Gastrocnemius medialis (tissue), 4 donors: ENCODE results near the gene KATNIP.

ENCODE experiments used
- CTCF ChIP-seq, 5 experiments: fragments of 450-650 bp in 3 of 5; fragments of 200-600 bp in 2 of 5; sonication (generic) in 2 of 5; IDR thresholded peaks in 4 of 5; conservative IDR thresholded peaks in 1 of 5; 1 replicate in 4 of 5; 2 replicates in 1 of 5; pipeline ENCODE4 v1.5.1; 2016 to 2019; ENCODE audit warnings: antibody characterized with exemption in 5 of 5, mild to moderate bottlenecking in 3 of 5, moderate library complexity in 3 of 5
- POLR2A ChIP-seq, 2 donors: fragments of 450-650 bp; IDR thresholded peaks; one replicate each; pipeline ENCODE4 v1.6.1; 2017; ENCODE audit warnings: antibody characterized with exemption in 2 of 2, mild to moderate bottlenecking in 2 of 2, moderate library complexity in 2 of 2

GRCh38 chr16:27518226-27518625 lies 31.7 kb upstream of the KATNIP start:
- no peak for TF ChIP-seq CTCF (IDR thresholded peaks at IDR 0.05 in 4 of 5, conservative IDR thresholded peaks at IDR 0.05 in 1 of 5)
- TF ChIP-seq POLR2A (IDR thresholded peaks at IDR 0.05) = peak; percentile 26 to 51
